Loucy (cell line): Measurements from ENCODE around the gene SIK3.
"Not testable (repeated sequence)": the region's sequence is repeated elsewhere in the genome, so short reads cannot be mapped to it uniquely, and the experiment has no call there.

Source experiments
- H2AFZ ChIP-seq: fragments of 200-600 bp; sonication (generic); 2 replicates; pipeline ENCODE4 v1.6.0; 2016; ENCODE audit warnings: antibody characterized with exemption, mild to moderate bottlenecking, low read length, moderate library complexity
- H3F3A ChIP-seq: fragments of 200-600 bp; 2 replicates; pipeline ENCODE4 v1.6.0; 2016; ENCODE audit warnings: antibody characterized with exemption, low read depth, mild to moderate bottlenecking
- H3K27me3 ChIP-seq: fragments of 200-600 bp; sonication (generic); 2 replicates; pipeline ENCODE4 v1.6.1; 2014; ENCODE audit warnings: low read length, mild to moderate bottlenecking; ENCODE audit not compliant: insufficient read depth, poor library complexity, severe bottlenecking
- H3K36me3 ChIP-seq: fragments of 200-600 bp; sonication (generic); 2 replicates; pipeline ENCODE4 v1.6.1; 2016; ENCODE audit warnings: low read length; ENCODE audit not compliant: insufficient read depth
- H3K4me1 ChIP-seq: fragments of 200-600 bp; sonication (generic); 2 replicates; pipeline ENCODE4 v1.5.1; 2014; ENCODE audit warnings: low read length, mild to moderate bottlenecking; ENCODE audit not compliant: insufficient read depth, poor library complexity, severe bottlenecking
- H3K4me2 ChIP-seq: fragments of 200-600 bp; sonication (generic); 2 replicates; pipeline ENCODE4 v1.6.0; 2014; ENCODE audit warnings: antibody characterized with exemption, low read length, low read depth, mild to moderate bottlenecking; ENCODE audit not compliant: poor library complexity, severe bottlenecking
- H3K4me3 ChIP-seq: fragments of 200-600 bp; sonication (generic); 2 replicates; pipeline ENCODE4 v1.5.1; 2014; ENCODE audit warnings: low read length, mild to moderate bottlenecking, mixed read lengths; ENCODE audit not compliant: poor library complexity, severe bottlenecking
- H3K79me2 ChIP-seq: fragments of 200-600 bp; sonication (generic); 2 replicates; pipeline ENCODE4 v1.6.1; 2014; ENCODE audit warnings: low read length; ENCODE audit not compliant: insufficient read depth
- H3K9ac ChIP-seq: fragments of 200-600 bp; sonication (generic); 2 replicates; pipeline ENCODE4 v1.6.0; 2014; ENCODE audit warnings: mild to moderate bottlenecking, low read depth, low read length, moderate library complexity; ENCODE audit not compliant: poor library complexity, severe bottlenecking
- H3K9me2 ChIP-seq: fragments of 200-600 bp; sonication (generic); replicated peaks from 2 replicates; pipeline ENCODE4 v1.6.1; 2016; ENCODE audit warnings: low read depth, low read length, mixed read lengths
- H3K9me3 ChIP-seq: fragments of 200-600 bp; sonication (generic); 2 replicates; pipeline ENCODE4 v1.6.1; 2014; ENCODE audit warnings: mild to moderate bottlenecking, antibody characterized with exemption, low read length, low read depth; ENCODE audit not compliant: insufficient read depth
- H4K20me1 ChIP-seq: fragments of 200-600 bp; sonication (generic); 2 replicates; pipeline ENCODE4 v1.6.0; 2014; ENCODE audit warnings: antibody characterized with exemption, low read length, mild to moderate bottlenecking; ENCODE audit not compliant: insufficient read depth, poor library complexity, severe bottlenecking
- EZH2phosphoT487 ChIP-seq: fragments of 200-600 bp; IDR thresholded peaks from 2 replicates; pipeline ENCODE4 v1.6.1; 2018; ENCODE audit warnings: antibody characterized with exemption, mild to moderate bottlenecking, moderate library complexity, borderline replicate concordance
- TF ChIP-seq, protein P1 (sequence below): fragments of 200-600 bp; sonication (generic); conservative IDR thresholded peaks from 2 replicates; pipeline ENCODE4 v1.5.1; 2014; ENCODE audit warnings: mild to moderate bottlenecking, antibody characterized with exemption, low read length

Gene SIK3

DNA sequence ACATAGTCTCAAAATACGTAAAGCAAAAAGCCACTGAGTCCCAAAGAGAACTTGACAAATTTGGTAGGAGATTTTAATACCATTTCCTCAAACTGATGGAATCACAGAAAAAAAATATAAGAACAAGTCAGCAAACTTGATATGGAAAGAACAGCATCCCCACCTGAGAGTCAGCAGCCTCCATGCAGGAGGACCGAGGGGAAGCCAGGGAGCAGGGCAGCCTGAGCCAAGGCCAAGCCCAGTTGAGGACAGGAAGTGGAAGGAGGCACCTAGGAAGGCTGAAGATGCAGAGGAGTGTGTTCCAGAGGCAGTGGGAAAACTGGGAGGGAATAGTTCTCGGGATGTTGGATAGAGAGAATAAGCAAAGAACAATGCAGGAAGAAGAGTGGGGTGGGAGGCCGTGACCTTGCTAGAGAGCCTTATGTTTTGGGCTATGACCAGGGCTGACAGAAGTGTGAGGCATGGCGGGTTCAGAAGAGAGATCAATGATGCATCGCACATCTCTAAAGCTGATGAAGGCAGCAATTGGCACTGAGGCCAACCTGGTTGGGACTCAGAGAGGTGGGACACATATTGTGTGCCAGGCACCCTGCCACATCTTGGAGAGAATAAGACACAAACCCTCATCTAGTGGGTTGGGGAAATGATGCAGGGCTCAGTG, 290.5 kb downstream of the SIK3 start:
- Histone ChIP-seq H3F3A (no peaks in the 10 kb centered on the region), H3K4me2 (no peak overlapping the region), H3K79me2 (no peaks in the 10 kb centered on the region), H3K9me2 (no peaks in the 10 kb centered on the region), H3K27me3 (no peaks in the 10 kb centered on the region), H3K36me3 (no peaks in the 10 kb centered on the region), H3K4me1 (no peaks in the 10 kb centered on the region), H2AFZ (no peak overlapping the region), H3K9ac (no peak overlapping the region), H4K20me1 (no peaks in the 10 kb centered on the region), H3K9me3 (no peaks in the 10 kb centered on the region), H3K4me3 (no peak overlapping the region)
- TF ChIP-seq, protein P1, sequence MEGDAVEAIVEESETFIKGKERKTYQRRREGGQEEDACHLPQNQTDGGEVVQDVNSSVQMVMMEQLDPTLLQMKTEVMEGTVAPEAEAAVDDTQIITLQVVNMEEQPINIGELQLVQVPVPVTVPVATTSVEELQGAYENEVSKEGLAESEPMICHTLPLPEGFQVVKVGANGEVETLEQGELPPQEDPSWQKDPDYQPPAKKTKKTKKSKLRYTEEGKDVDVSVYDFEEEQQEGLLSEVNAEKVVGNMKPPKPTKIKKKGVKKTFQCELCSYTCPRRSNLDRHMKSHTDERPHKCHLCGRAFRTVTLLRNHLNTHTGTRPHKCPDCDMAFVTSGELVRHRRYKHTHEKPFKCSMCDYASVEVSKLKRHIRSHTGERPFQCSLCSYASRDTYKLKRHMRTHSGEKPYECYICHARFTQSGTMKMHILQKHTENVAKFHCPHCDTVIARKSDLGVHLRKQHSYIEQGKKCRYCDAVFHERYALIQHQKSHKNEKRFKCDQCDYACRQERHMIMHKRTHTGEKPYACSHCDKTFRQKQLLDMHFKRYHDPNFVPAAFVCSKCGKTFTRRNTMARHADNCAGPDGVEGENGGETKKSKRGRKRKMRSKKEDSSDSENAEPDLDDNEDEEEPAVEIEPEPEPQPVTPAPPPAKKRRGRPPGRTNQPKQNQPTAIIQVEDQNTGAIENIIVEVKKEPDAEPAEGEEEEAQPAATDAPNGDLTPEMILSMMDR: no peak
- TF ChIP-seq EZH2phosphoT487: no peak

DNA sequence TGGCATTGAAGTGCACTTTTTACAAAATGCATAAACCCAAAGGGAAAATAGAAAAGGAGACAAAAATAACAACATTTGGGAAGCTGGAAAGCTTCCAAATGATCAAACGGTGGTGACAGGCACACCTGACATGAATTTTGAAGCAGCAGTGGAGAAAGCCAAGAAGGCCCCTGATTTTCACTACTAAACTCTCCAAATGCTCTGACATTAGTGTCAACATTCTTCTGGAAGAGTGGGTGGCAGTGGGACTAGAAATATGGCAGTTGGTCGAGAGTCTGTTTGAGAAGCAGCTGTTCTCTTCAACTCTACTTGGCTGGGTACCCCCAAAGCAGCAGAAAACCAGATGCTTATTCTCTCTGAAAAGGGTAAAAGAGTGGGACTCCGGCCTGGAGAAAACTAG, 294.2 kb downstream of the SIK3 start:
- Histone ChIP-seq H3K4me1 (no peaks in the 10 kb centered on the region), H3K9ac (no peak overlapping the region), H3K4me2 (no peak overlapping the region), H3K27me3 (no peaks in the 10 kb centered on the region), H3K36me3 (no peaks in the 10 kb centered on the region), H3F3A (no peaks in the 10 kb centered on the region), H3K9me2 (no peaks in the 10 kb centered on the region), H2AFZ (no peak overlapping the region), H3K9me3 (no peaks in the 10 kb centered on the region), H3K4me3 (no peak overlapping the region), H4K20me1 (no peaks in the 10 kb centered on the region), H3K79me2 (no peaks in the 10 kb centered on the region)
- no peak for TF ChIP-seq EZH2phosphoT487
- TF ChIP-seq, protein P1: no peak

DNA sequence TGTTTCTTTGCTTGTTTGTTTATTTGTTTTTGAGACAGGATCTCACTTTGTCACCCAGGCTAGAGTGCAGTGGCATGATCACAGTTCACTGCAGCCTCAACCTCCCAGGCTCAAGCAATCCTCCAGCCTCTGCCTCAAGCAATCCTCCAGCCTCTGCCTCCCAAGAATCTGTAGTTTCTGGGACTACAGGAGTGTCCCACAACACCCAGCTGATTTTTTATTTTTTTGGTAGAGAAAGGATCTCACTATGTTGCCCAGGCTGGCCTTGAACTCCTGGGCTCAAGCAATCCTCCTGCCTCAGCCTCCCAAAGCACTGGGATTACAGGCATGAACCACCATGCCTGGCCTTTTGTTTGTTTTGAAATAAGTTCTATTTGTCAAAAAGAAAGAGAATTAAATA, 296.6 kb downstream of the SIK3 start:
- H3K9me3 ChIP-seq, H3K4me3 ChIP-seq, H4K20me1 ChIP-seq, H3K36me3 ChIP-seq, H3K4me2 ChIP-seq, H3K9me2 ChIP-seq, H3F3A ChIP-seq, H2AFZ ChIP-seq, H3K27me3 ChIP-seq, H3K9ac ChIP-seq, H3K79me2 ChIP-seq, H3K4me1 ChIP-seq: not testable (repeated sequence)

DNA sequence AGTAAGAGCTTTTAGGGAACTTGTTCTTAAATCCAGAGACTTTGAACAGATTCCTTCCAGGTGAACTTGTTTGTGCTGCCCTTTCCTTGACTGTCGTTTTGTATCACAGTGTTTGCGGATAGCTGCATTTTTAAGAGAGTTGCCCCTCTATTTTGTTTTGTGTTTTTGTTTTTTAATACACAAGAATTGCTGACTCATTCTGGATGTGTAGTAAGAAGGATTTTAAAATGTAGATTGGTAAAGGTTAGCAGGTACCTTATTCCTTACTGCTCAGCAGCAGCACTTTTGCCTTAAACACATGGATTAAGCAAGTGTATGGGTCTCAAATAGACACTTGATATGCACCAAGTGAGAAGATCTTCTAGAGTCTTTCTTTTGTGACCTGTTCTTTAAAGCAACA, 297.6 kb downstream of the SIK3 start:
- Histone ChIP-seq H4K20me1 (no peaks in the 10 kb centered on the region), H3K4me3 (no peak overlapping the region), H3F3A (no peaks in the 10 kb centered on the region), H3K79me2 (no peaks in the 10 kb centered on the region), H3K9me3 (no peaks in the 10 kb centered on the region), H3K4me2 (no peak overlapping the region), H2AFZ (no peak overlapping the region), H3K27me3 (no peaks in the 10 kb centered on the region), H3K36me3 (no peaks in the 10 kb centered on the region), H3K9ac (no peak overlapping the region), H3K9me2 (no peaks in the 10 kb centered on the region), H3K4me1 (no peaks in the 10 kb centered on the region)
- no peak for TF ChIP-seq EZH2phosphoT487
- TF ChIP-seq, protein P1: no peak
